ENCODE results near the gene C9orf50.

The C9orf50 gene

DNA sequence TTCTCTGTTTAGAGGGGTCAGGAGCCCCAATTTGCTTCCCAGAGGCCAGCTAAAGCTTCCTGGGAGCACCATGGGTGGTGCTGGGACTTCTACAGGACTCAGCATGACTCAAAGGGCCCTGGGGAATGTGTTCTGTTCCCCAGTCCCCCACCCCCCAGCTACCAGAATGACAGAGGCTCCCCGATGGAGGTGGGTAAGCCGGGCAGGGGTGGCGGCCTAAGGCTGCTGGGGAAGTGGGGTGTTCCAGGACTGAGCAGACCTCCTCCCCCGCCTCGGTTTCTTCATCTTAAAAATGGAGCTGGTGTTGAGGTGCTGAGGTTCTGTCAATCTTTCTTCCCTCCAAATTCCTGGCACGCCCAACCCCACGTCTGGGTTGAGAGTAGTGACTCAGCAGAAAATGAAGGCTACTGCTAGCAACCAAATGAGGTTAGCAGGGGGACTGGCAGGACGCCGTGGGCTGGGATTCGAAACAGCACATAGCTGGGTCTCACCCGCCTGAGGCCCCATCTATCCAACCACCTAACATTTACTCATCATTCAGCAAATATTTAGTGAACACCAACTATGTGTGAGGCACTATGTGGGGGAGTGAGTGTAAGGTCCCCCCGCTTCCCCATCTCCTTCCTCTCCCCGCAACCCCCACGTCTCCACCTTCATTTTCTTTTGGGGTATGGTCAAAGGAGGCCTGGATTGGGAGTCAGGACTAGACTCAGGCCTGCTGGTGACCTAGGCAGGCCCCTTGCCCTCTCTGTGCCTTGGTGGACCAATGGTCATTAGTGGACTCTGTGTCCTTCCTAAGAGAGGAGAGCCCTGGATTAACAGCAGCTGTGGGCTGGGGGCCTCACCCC is 50.2 kb downstream of the C9orf50 start:
- DNase-seq (ENCODE audit: low read depth, low spot score), result no peak

DNA sequence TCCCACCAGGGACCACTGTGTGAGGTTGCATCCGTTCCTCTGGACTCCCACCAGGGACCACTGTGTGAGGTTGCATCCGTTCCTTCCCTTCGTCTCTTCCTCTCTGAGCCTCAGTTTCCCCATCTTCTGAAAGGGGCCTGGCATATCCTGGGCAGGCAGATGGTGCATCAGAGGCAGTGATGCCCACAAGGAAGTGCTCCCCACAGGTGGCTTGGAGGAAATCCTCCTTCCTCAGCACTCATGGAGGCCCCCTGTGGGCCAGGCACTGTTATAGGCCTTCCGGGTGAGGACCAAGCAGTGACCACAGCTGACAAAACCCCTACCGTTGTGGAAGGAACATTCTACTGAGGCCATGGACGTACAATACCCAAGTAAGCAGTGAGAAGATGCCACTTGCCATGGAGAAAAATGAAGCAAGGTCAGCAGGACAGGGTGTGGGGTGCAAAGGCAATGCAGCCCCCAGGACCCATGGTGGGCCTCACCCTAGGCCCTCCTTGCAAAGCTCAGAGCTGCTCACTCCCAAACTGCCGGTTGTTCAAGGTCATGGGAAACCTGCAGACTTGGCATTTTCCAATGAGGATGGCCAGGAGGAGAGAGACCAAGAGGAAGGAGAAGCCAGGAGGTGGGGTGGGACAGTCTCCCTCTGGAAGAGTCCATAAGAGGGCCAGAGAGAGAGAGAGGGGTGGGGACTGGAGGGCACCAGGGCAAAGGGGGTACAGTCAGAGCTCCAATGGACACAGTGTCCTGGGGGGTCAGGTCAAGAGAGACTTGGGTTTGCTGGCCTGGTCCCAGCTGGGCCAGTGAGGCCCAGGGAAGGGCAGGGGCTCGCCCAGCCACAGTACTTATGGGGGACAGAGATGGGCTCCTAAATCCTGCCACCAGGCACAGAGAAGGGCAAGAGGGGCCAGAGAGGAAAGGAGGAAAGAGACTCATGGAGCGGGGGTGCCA is 51.1 kb downstream of the C9orf50 start:
- no peak for DNase-seq (ENCODE audit: low read depth, low spot score)

DNA sequence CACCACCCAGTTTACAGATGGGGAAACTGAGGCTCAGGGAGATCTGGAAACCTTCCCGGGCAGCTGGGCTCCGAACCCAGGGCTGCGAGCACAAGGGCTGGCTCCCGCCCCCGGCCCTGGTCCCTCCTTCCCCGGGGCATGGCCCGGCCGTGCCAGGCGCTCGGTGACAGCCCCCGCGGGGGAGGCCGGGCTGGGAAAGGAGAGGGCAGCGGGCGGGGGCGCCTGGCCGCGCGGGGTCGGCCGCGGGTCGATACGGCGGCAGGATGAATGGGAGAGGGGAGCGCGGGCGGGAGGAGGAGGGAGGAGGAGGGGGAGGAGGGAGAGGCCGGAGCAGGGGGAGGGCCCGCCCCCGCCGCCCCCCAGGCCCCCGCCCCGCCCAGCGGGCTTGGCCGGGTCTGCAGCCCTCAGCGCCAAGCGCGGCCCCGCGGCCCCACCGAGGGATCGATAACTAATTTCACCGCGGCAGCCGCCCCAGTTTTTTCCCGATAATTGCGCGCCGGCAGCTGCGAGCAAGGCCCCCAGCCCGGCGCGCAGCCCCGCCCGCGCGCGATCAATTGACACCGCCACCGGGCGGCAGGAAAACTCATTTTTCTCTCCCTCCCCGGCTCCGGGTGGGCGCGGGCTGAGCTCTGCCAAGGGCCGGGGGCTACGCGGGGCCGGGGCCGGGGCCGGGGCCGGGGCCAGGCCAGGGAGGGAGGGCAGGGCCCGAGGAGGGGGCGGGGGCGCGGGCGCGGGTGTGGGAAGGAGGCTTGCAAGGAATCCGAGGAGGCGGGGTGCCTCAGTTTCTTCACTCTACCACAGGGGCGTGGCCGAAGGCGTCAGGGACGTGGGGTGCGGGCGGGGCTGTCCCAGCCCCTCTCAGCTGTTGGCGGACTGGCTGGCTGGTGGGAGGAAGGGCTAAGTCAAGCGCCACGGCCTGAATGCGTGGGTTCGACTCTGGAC is 52.1 kb downstream of the C9orf50 start:
- DNase-seq (ENCODE audit: low read depth, low spot score), result no peak

DNA sequence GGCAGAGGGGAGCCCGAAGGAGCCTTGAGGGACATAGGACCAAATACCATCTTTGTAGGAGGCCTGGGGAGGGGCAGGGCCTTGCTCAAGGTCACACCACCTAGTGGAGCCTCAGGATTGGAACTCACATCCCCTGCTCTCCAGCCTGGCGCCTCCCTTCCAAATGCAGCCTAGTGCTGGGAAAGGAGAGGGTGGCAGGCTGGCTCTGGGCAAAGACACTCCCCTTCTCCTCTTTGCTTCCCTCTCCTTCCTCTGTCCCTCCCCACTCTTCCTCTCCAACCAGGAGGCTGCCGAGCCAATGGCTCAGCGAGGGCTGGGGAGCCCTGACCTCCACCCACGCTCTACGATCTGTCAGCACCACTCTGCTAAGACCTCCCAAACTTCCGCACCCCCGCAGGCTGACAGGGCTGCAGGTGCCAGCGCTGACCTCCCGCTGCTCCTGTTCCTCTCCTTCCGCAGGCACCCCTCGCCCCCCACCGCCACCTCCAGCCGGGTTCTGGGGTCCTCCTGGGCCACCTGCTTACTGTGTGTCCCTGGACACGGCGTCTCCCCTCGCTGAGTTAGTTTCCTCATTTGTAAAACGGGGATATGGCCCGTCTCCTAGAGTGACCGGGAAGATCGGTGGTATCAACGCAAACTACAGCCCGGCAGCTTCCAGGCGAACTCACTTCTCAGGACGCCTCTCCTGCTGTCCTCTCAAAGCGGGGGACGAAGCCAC is 52.9 kb downstream of the C9orf50 start:
- DNase-seq (ENCODE audit: low read depth, low spot score), result no peak

DNA sequence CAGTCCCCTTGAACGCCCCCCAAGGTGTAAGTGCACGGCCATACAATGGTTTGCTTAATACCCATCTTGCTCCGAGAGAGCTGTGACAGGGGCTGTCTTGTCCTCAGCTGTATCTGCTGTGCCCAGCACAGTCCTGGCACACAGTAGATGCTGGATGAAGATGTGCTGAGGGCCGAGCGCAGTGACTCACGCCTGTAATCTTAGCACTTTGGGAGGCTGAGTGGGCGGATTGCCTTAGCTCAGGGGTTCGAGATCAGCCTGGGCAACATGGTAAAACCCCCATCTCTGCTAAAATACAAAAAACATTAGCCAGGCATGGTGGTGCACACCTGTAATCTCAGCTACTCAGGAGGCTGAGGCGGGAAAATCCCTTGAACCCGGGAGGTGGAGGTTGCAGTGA is 53.6 kb downstream of the C9orf50 start:
- no peak for DNase-seq (ENCODE audit: low read depth, low spot score)

DNA sequence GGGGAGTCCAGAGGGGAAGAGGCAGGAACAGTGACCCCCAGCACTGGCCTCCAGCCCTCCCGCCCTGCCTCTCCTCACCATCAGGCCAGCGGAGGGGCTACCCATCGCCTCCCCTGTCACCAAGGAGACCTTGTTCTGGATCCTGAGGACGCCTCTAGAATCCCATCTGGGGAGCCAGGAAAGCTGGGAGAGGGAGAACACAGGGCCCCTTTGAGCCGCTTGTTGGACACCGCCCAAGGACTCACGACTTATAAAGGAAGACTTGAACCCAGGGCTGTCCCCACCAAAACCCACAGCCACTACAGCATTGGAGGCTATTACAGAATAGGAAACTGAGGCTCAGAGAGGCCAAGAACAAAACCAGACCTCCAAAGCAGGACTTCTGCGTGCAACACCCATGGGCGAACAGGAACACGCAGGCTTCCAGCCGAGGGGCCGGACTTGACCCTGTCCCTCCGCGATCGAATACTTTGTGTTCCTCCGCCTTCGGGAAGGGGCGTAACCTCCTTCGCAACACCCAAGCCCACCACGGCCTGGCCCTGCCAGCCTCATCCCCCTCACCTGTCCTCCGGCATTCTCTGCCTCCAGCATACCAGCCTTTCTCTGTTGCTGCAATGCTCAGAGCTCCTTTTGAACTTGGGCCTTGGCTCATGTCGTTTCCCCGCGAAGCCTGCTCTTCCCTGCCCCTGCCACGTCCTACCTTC is 54.2 kb downstream of the C9orf50 start:
- DNase-seq (ENCODE audit: low read depth, low spot score), result no peak

DNA sequence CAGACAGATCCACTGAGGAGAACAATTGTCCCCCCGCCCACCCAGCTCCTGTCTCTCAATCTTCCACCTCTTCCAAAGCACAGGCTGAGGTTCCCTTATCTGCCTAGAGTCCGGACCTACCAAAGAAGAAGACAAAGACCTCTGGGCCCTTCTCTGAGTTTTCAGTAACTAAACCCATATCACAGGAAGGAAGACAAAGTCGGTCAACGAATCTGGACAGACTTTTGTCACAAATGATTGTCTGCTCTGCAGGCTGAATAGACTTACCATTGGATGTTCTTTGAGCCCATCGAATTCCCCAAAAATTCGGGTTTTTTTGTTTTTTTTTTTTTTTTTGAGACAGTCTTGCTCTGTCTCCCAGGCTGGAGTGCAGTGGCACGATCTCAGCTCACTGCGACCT is 58.0 kb downstream of the C9orf50 start:
- DNase-seq (ENCODE audit: low read depth, low spot score), result no peak

DNA sequence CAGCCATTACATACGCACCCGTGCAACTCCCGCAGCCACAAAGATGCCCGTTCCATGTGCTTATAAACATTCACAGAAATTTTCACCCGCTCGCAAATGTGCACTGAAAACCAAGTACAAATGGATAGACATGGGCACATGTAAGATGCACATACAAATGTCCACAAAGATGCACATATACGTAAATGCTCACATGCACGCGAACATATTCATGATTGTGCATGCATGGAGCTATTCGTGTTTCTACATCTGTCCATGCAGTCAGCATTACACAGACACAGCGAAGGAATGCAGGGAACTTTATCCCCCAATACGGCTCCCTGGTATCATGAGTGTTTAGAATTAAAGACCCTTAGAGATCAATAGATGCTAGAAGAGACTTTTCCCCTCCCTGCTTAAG is 58.4 kb downstream of the C9orf50 start:
- no peak for DNase-seq (ENCODE audit: low read depth, low spot score)
